GM12891 (cell line): ENCODE results near the gene BDP1.
"Not testable (repeated sequence)": the region's sequence is repeated elsewhere in the genome, so short reads cannot be mapped to it uniquely, and the experiment has no call there.

Source experiments
- PAX5 ChIP-seq: IDR thresholded peaks from 2 replicates; pipeline ENCODE4 v1.6.1; 2011; ENCODE audit warnings: low read length, moderate library complexity, mild to moderate bottlenecking; ENCODE audit not compliant: insufficient read depth, severe bottlenecking
- POLR2A ChIP-seq: IDR thresholded peaks from 2 replicates; pipeline ENCODE4 v1.6.1; 2011; ENCODE audit warnings: low read depth, low read length, control low read depth
- POLR2AphosphoS5 ChIP-seq: IDR thresholded peaks from 2 replicates; pipeline ENCODE4 v1.6.1; 2011; ENCODE audit warnings: low read depth, low read length, control low read depth
- TAF1 ChIP-seq: IDR thresholded peaks from 2 replicates; pipeline ENCODE4 v1.6.1; 2011; ENCODE audit warnings: low read depth, low read length, control low read depth

GRCh38 chr5:71498756-71499155 lies 43.3 kb downstream of the BDP1 start:
- TF ChIP-seq POLR2A, POLR2AphosphoS5, PAX5, TAF1: not testable (repeated sequence)
